Measurements from ENCODE around the gene PIM2.

- TF ChIP-seq, protein P1, sequence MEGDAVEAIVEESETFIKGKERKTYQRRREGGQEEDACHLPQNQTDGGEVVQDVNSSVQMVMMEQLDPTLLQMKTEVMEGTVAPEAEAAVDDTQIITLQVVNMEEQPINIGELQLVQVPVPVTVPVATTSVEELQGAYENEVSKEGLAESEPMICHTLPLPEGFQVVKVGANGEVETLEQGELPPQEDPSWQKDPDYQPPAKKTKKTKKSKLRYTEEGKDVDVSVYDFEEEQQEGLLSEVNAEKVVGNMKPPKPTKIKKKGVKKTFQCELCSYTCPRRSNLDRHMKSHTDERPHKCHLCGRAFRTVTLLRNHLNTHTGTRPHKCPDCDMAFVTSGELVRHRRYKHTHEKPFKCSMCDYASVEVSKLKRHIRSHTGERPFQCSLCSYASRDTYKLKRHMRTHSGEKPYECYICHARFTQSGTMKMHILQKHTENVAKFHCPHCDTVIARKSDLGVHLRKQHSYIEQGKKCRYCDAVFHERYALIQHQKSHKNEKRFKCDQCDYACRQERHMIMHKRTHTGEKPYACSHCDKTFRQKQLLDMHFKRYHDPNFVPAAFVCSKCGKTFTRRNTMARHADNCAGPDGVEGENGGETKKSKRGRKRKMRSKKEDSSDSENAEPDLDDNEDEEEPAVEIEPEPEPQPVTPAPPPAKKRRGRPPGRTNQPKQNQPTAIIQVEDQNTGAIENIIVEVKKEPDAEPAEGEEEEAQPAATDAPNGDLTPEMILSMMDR (IDR thresholded peaks at IDR 0.05): no peak
- TF ChIP-seq POLR2A (IDR thresholded peaks at IDR 0.05): no peak
- no peak for TF ChIP-seq POLR2AphosphoS5 (IDR thresholded peaks at IDR 0.05)
Measured at GRCh38 chrX:48936429-48937053, 17.7 kb upstream of the PIM2 start.

All from gastroesophageal sphincter (tissue), 3 donors.